Activated CD4-positive, alpha-beta T cell treated with anti-CD3 and anti-CD28 coated beads for 36 hours (primary cell): ENCODE data around the gene PNLIPRP3. TPM values are rescaled to one million over a fixed set of nuclear protein-coding genes. Genes with fewer than 3 reads are reported as not detected.

ENCODE experiments used
- ATAC-seq: fragments of 200-7000 bp; cut with Tn5 transposase; one replicate; pipeline ENCODE4 v1.10.0; 2021; ENCODE audit warnings: mild to moderate bottlenecking, moderate library complexity
- CTCF ChIA-PET: fragments of 350-600 bp; sonication (Branson Sonifier 250); formaldehyde crosslinking; loops from one replicate; lab custom pipeline; 2021; ENCODE audit warnings: antibody characterized with exemption; lab: Charles Lee
- POLR2A ChIA-PET: fragments of 350-600 bp; sonication (Branson Sonifier 250); formaldehyde crosslinking; loops from one replicate; lab custom pipeline; 2021; ENCODE audit warnings: antibody characterized with exemption, inconsistent platforms; lab: Charles Lee
- DNase-seq: peaks from one replicate; pipeline ENCODE4 v3.0.0-alpha.2; 2020
- H3K27ac Mint-ChIP-seq: one replicate; pipeline ENCODE4 v1.8.0; 2021; ENCODE audit warnings: mixed read lengths
- H3K27me3 Mint-ChIP-seq: one replicate; pipeline ENCODE4 v1.8.0; 2021; ENCODE audit warnings: mixed read lengths
- H3K36me3 Mint-ChIP-seq: one replicate; pipeline ENCODE4 v1.8.0; 2021; ENCODE audit warnings: low read depth, mixed read lengths
- H3K4me1 Mint-ChIP-seq: one replicate; pipeline ENCODE4 v1.8.0; 2021; ENCODE audit warnings: mixed read lengths
- H3K4me3 Mint-ChIP-seq: one replicate; pipeline ENCODE4 v1.8.0; 2021; ENCODE audit warnings: mild to moderate bottlenecking, moderate library complexity, mixed read lengths
- H3K9me3 Mint-ChIP-seq: one replicate; pipeline ENCODE4 v1.8.0; 2021; ENCODE audit warnings: low read depth, mixed read lengths
- intact Hi-C, 2 experiments: fragments of 100-400 bp; cut with DNase I in 1 of 2; cut with micrococcal nuclease in 1 of 2; formaldehyde crosslinking; loops; one replicate each; pipeline versions ENCODE4 v1.14.2 to v1.15.1; 2022 to 2024; cut with DNase I, micrococcal nuclease
- total RNA-seq, 2 experiments: library from RNA; stranded (reverse); gene quantifications; one replicate each; pipeline ENCODE4 v1.2.3, GENCODE V29; 2021

The PNLIPRP3 gene
- total RNA-seq, 2 experiments from 2014 or later, result not detected

GRCh38 chr10:116417821-116418220 is 9.8 kb upstream of the PNLIPRP3 start:
- H3K4me1 Mint-ChIP-seq, result no peaks in the 10 kb centered on the region
- ChIA-PET POLR2A (no interaction called here), CTCF (no interaction called here)
- ATAC-seq, result peak; percentile 65
- H3K4me3 Mint-ChIP-seq, result no peak overlapping the region
- DNase-seq, result no peak
- no peak overlapping the region for H3K27ac Mint-ChIP-seq
- no peaks in the 10 kb centered on the region for H3K9me3 Mint-ChIP-seq
- peaks cover 12% of the 10 kb centered on the region for H3K27me3 Mint-ChIP-seq
- intact Hi-C loops, result no loop called here
- no peaks in the 10 kb centered on the region for H3K36me3 Mint-ChIP-seq

- H3K9me3 Mint-ChIP-seq, result no peaks in the 10 kb centered on the region
- no peak for ATAC-seq
- H3K36me3 Mint-ChIP-seq, result no peaks in the 10 kb centered on the region
- H3K27ac Mint-ChIP-seq, result no peak overlapping the region
- DNase-seq, result no peak
- intact Hi-C loops, result no loop called here
- peaks cover 11% of the 10 kb centered on the region for H3K27me3 Mint-ChIP-seq
- POLR2A ChIA-PET, result no interaction called here
- H3K4me3 Mint-ChIP-seq, result no peak overlapping the region
- H3K4me1 Mint-ChIP-seq, result no peaks in the 10 kb centered on the region
- CTCF ChIA-PET, result no interaction called here
Observed at GRCh38 chr10:116418389-116418788, 9.3 kb upstream of the PNLIPRP3 start.

- H3K4me3 Mint-ChIP-seq, result no peak overlapping the region
- ATAC-seq, result no peak
- POLR2A ChIA-PET, result no interaction called here
- intact Hi-C loops, result no loop called here
- H3K4me1 Mint-ChIP-seq, result no peaks in the 10 kb centered on the region
- H3K27ac Mint-ChIP-seq, result no peak overlapping the region
- DNase-seq, result no peak
- CTCF ChIA-PET, result interaction anchor here (0.7 kb wide), 1 partner anchor 367 kb away, joined by 3 read pairs; no protein-coding TSS in a partner anchor
- no peaks in the 10 kb centered on the region for H3K9me3 Mint-ChIP-seq
- no peaks in the 10 kb centered on the region for H3K36me3 Mint-ChIP-seq
- H3K27me3 Mint-ChIP-seq, result peaks cover 18% of the 10 kb centered on the region
Observed at GRCh38 chr10:116421815-116422214, 5.8 kb upstream of the PNLIPRP3 start.

- Mint-ChIP-seq H3K36me3 (no peaks in the 10 kb centered on the region), H3K27me3 (peaks cover 6% of the 10 kb centered on the region), H3K4me1 (no peaks in the 10 kb centered on the region), H3K4me3 (no peak overlapping the region), H3K9me3 (no peaks in the 10 kb centered on the region), H3K27ac (no peak overlapping the region)
- intact Hi-C loops, result no loop called here
- ChIA-PET CTCF (no interaction called here), POLR2A (no interaction called here)
- no peak for ATAC-seq
- no peak for DNase-seq
Observed at GRCh38 chr10:116429288-116429977, 1.8 kb downstream of the PNLIPRP3 start.

- Mint-ChIP-seq H3K4me1 (no peaks in the 10 kb centered on the region), H3K4me3 (no peak overlapping the region), H3K9me3 (no peaks in the 10 kb centered on the region), H3K27ac (no peak overlapping the region), H3K27me3 (peaks cover 6% of the 10 kb centered on the region), H3K36me3 (no peaks in the 10 kb centered on the region)
- intact Hi-C loops, result no loop called here
- POLR2A ChIA-PET, result no interaction called here
- no peak for DNase-seq
- no peak for ATAC-seq
- CTCF ChIA-PET, result no interaction called here
Observed at GRCh38 chr10:116430288-116430687, 2.6 kb downstream of the PNLIPRP3 start.

- Mint-ChIP-seq H3K27ac (no peak overlapping the region), H3K4me3 (no peak overlapping the region), H3K4me1 (no peaks in the 10 kb centered on the region), H3K27me3 (peaks cover 2% of the 10 kb centered on the region), H3K9me3 (no peaks in the 10 kb centered on the region), H3K36me3 (no peaks in the 10 kb centered on the region)
- intact Hi-C loops, result no loop called here
- DNase-seq (no peak), ATAC-seq (no peak)
- ChIA-PET CTCF (no interaction called here), POLR2A (no interaction called here)
Observed at GRCh38 chr10:116431598-116431997, 4.0 kb downstream of the PNLIPRP3 start.

GRCh38 chr10:116437076-116437692 is 9.5 kb downstream of the PNLIPRP3 start:
- peak; percentile 72 for ATAC-seq
- CTCF ChIA-PET, result no interaction called here
- no peaks in the 10 kb centered on the region for H3K9me3 Mint-ChIP-seq

GRCh38 chr10:116440330-116441030 is 12.8 kb downstream of the PNLIPRP3 start:
- POLR2A ChIA-PET, result no interaction called here
- Mint-ChIP-seq H3K27ac (no peak overlapping the region), H3K9me3 (no peaks in the 10 kb centered on the region), H3K36me3 (no peaks in the 10 kb centered on the region), H3K4me1 (peaks cover 10% of the 10 kb centered on the region), H3K4me3 (no peak overlapping the region), H3K27me3 (peaks cover 5% of the 10 kb centered on the region)
- intact Hi-C loops, result loop anchor here in 1 of 2 experiments (10.0 kb wide), 1 partner anchor 734 kb away; no protein-coding TSS in a partner anchor
- no peak for ATAC-seq
- CTCF ChIA-PET, result no interaction called here
- DNase-seq, result no peak

More at GRCh38 chr10:116437076-116437692, 9.5 kb downstream of the PNLIPRP3 start:
- DNase-seq, result peak; percentile 8
- POLR2A ChIA-PET, result no interaction called here
- Mint-ChIP-seq H3K27ac (no peak overlapping the region), H3K27me3 (peaks cover 2% of the 10 kb centered on the region), H3K4me3 (no peak overlapping the region), H3K36me3 (no peaks in the 10 kb centered on the region), H3K4me1 (peaks cover 10% of the 10 kb centered on the region)
- intact Hi-C loops, result no loop called here

- no peaks in the 10 kb centered on the region for H3K36me3 Mint-ChIP-seq
- peaks cover 8% of the 10 kb centered on the region for H3K27me3 Mint-ChIP-seq
- no peak overlapping the region for H3K27ac Mint-ChIP-seq
- no peaks in the 10 kb centered on the region for H3K4me1 Mint-ChIP-seq
- no peaks in the 10 kb centered on the region for H3K9me3 Mint-ChIP-seq
- ChIA-PET CTCF (interaction anchor here (0.5 to 1.6 kb wide), 2 partner anchors 11 to 310 kb away, joined by 3 to 6 read pairs; no protein-coding TSS in a partner anchor), POLR2A (no interaction called here)
- no peak overlapping the region for H3K4me3 Mint-ChIP-seq
- intact Hi-C loops, result loop anchor here in 1 of 2 experiments (1.0 to 10.0 kb wide), 3 partner anchors 46 to 730 kb away; no protein-coding TSS in a partner anchor
- DNase-seq (peak; percentile 29), ATAC-seq (no peak)
Observed at GRCh38 chr10:116444527-116445142, 17.0 kb downstream of the PNLIPRP3 start.

- no peaks in the 10 kb centered on the region for H3K4me1 Mint-ChIP-seq
- CTCF ChIA-PET, result interaction anchor here (0.9 kb wide), 1 partner anchor 10 kb away, joined by 3 read pairs; no protein-coding TSS in a partner anchor
- H3K9me3 Mint-ChIP-seq, result peaks cover 4% of the 10 kb centered on the region
- H3K27me3 Mint-ChIP-seq, result no peaks in the 10 kb centered on the region
- H3K36me3 Mint-ChIP-seq, result no peaks in the 10 kb centered on the region
- intact Hi-C loops, result no loop called here
- DNase-seq (no peak), ATAC-seq (no peak)
- H3K27ac Mint-ChIP-seq, result no peak overlapping the region
- H3K4me3 Mint-ChIP-seq, result no peak overlapping the region
- POLR2A ChIA-PET, result no interaction called here
Observed at GRCh38 chr10:116450861-116451260, 23.2 kb downstream of the PNLIPRP3 start.

- ChIA-PET CTCF (no interaction called here), POLR2A (no interaction called here)
- no peak for ATAC-seq
- Mint-ChIP-seq H3K9me3 (peaks cover 4% of the 10 kb centered on the region), H3K27me3 (peaks cover 2% of the 10 kb centered on the region), H3K4me1 (no peaks in the 10 kb centered on the region), H3K36me3 (no peaks in the 10 kb centered on the region), H3K27ac (no peak overlapping the region), H3K4me3 (no peak overlapping the region)
- intact Hi-C loops, result no loop called here
- DNase-seq, result no peak
Observed at GRCh38 chr10:116451711-116452337, 24.2 kb downstream of the PNLIPRP3 start.
